Endothelial cell (in vitro differentiated cells): ENCODE data around the gene NENF. TPM values are rescaled to one million over a fixed set of nuclear protein-coding genes. Genes with fewer than 3 reads are reported as not detected.

Experiments
- DNase-seq: peaks from one replicate; pipeline ENCODE4 v3.0.0; 2021; ENCODE audit warnings: low spot score
- H3K27ac Mint-ChIP-seq: one replicate; pipeline ENCODE4 v1.8.0; 2021; ENCODE audit warnings: mixed read lengths, inconsistent platforms; ENCODE audit not compliant: unreplicated experiment
- H3K27me3 Mint-ChIP-seq: one replicate; pipeline ENCODE4 v1.8.0; 2021; ENCODE audit warnings: mild to moderate bottlenecking, moderate library complexity, mixed read lengths, inconsistent platforms; ENCODE audit not compliant: unreplicated experiment
- H3K36me3 Mint-ChIP-seq: one replicate; pipeline ENCODE4 v1.8.0; 2021; ENCODE audit warnings: mild to moderate bottlenecking, low read depth, mixed read lengths, inconsistent platforms; ENCODE audit not compliant: unreplicated experiment
- H3K4me1 Mint-ChIP-seq: one replicate; pipeline ENCODE4 v1.8.0; 2021; ENCODE audit warnings: mild to moderate bottlenecking, mixed read lengths, inconsistent platforms; ENCODE audit not compliant: unreplicated experiment
- H3K4me3 Mint-ChIP-seq: one replicate; pipeline ENCODE4 v1.8.0; 2021; ENCODE audit warnings: mild to moderate bottlenecking, mixed read lengths, inconsistent platforms; ENCODE audit not compliant: unreplicated experiment
- H3K9me3 Mint-ChIP-seq: one replicate; pipeline ENCODE4 v1.8.0; 2021; ENCODE audit warnings: mixed read lengths, inconsistent platforms; ENCODE audit not compliant: unreplicated experiment
- CTCF ChIP-seq: fragments of 200-600 bp; sonication (generic); IDR thresholded peaks from one replicate; pipeline ENCODE4 v1.5.0; 2021; ENCODE audit warnings: antibody characterized with exemption; ENCODE audit not compliant: unreplicated experiment
- total RNA-seq: library from RNA; stranded (reverse); fragmentation: NEBNext Ultra II Directional; extraction: Animal tissue kit (Norgen Biotek cat#: 25700); gene quantifications from one replicate; pipeline ENCODE4 v1.2.1, GENCODE V29; 2021; ENCODE audit not compliant: unreplicated experiment

NENF gene
- total RNA-seq, 1 donor from 2014 or later, result 25.6 TPM

DNA sequence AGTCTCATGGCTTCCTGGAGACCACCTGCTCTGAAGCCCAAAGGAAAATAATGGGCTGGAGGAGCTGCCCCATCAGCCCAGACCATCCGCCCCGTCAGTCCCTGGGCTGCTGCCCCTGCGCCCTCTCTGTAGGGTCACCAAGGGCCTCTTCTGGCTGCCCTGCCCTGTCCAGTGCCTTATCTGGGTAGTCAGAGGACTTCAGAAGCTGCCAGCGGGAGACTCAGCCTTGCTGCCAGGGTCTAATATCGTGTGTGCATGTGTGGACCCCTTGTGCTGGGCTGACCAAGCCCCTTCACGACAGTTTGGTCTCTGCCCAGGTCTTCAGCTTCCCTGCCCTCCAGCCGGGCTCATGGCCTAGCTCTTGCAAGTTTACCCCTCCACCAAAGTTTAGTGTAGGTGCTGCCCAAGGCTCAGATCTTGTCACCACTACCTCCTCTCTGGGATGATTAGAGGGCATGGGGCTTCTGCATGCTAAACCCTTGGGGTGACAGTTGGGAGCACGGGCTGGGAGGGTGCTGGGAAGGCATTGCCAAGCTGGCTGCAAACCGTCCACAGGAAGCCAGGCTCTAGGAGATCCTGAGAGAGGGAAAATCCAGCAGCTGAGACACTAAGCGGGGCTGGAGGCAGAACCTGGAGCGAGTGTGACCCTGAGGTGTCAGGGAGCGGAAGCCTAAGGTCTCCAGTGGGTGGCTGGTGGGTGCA, 20.6 kb downstream of the NENF start:
- no peaks in the 10 kb centered on the region for H3K4me1 Mint-ChIP-seq
- no peaks in the 10 kb centered on the region for H3K36me3 Mint-ChIP-seq
- H3K9me3 Mint-ChIP-seq, result no peaks in the 10 kb centered on the region
- H3K27ac Mint-ChIP-seq, result no peak overlapping the region
- TF ChIP-seq CTCF, result no peak
- DNase-seq, result no peak
- peaks cover 4% of the 10 kb centered on the region for H3K27me3 Mint-ChIP-seq
- no peak overlapping the region for H3K4me3 Mint-ChIP-seq

DNA sequence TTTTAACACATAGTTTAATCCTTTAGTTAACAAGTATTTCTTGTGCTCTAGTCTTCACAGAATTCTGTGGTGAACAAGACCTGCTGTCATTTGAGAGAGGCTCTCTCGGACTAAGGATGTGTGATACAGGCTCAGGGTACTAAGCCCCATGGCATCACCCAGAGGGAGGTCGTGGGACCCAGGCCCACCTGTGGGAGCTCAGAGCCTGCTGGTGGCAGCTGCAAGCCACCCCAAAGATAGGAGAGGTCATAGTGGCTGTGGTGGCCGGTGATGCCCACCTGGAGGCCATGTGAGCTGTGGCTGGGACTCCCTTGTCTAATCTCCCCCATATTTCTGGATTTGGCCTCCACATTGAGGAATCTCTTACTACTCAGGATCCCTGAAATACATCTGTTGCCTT, 22.0 kb downstream of the NENF start:
- Mint-ChIP-seq H3K36me3 (no peaks in the 10 kb centered on the region), H3K4me3 (no peak overlapping the region)

GRCh38 chr1:212455401-212455800, 22.7 kb downstream of the NENF start:
- Mint-ChIP-seq H3K27me3 (peaks cover 4% of the 10 kb centered on the region), H3K36me3 (no peaks in the 10 kb centered on the region), H3K27ac (no peak overlapping the region), H3K9me3 (no peaks in the 10 kb centered on the region), H3K4me3 (no peak overlapping the region), H3K4me1 (no peaks in the 10 kb centered on the region)
- no peak for TF ChIP-seq CTCF
- DNase-seq, result no peak

More for the DNA sequence above, 22.0 kb downstream of the NENF start:
- Mint-ChIP-seq H3K9me3 (no peaks in the 10 kb centered on the region), H3K27me3 (peaks cover 4% of the 10 kb centered on the region), H3K4me1 (no peaks in the 10 kb centered on the region), H3K27ac (no peak overlapping the region)
- no peak for DNase-seq
- TF ChIP-seq CTCF, result no peak

DNA sequence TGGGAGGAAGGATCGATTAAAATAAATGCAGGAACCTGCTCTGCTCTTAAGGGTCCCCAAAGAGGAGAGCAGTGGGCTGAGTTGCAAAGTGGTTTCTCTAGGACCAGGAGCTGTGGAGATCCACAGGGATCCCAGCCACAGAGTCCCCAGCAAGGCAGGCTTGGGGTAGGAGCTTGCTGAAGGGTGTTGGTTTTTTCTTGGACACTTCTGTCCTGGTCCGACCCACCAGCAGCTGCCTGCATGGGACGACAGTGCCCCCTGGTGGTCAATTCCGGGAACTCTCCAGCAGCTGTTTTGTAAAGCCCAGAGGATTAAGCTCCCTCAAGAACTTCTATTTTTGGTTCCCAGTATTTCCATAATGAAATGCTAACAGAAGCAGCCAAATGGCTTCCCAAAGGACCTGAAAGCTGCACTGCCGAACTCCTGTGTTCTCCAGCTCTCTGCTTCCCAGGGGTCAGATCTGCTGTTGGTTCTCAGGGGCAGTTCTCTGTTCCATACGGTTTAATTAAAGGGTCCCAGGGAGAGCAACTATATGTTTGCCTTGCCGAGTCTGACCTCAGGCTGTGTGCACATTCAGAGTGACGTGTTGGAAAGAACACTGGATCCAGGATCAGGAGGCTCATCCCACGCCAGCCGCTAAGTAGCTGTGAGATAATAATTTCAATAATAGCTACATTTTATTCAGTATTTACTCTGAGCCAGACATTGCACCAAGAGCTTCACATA, 23.2 kb downstream of the NENF start:
- H3K4me3 Mint-ChIP-seq, result no peak overlapping the region

More for the DNA sequence above, 23.2 kb downstream of the NENF start:
- DNase-seq, result peak; percentile 93
- H3K36me3 Mint-ChIP-seq, result no peaks in the 10 kb centered on the region
- H3K27ac Mint-ChIP-seq, result no peak overlapping the region
- TF ChIP-seq CTCF, result peak; percentile 99
- peaks cover 1% of the 10 kb centered on the region for H3K27me3 Mint-ChIP-seq
- no peaks in the 10 kb centered on the region for H3K4me1 Mint-ChIP-seq
- H3K9me3 Mint-ChIP-seq, result no peaks in the 10 kb centered on the region
